KOPT-K1 (cell line): ENCODE data around the gene OLFML3.

Experiments used
- H3K27ac ChIP-seq: fragments of 200-600 bp; sonication (generic); 2 replicates; pipeline ENCODE4 v1.5.1; 2016; ENCODE audit warnings: antibody characterized with exemption, mild to moderate bottlenecking, low read depth, low read length; ENCODE audit not compliant: poor library complexity, severe bottlenecking
- H3K36me3 ChIP-seq: fragments of 200-600 bp; sonication (generic); 2 replicates; pipeline ENCODE4 v1.5.1; 2017; ENCODE audit warnings: antibody characterized with exemption, mild to moderate bottlenecking, low read length, moderate library complexity; ENCODE audit not compliant: insufficient read depth
- H3K9me3 ChIP-seq: fragments of 200-600 bp; sonication (generic); 2 replicates; pipeline ENCODE4 v1.5.1; 2017; ENCODE audit warnings: antibody characterized with exemption, low read length, mild to moderate bottlenecking; ENCODE audit not compliant: insufficient read depth, poor library complexity, severe bottlenecking

The OLFML3 gene

GRCh38 chr1:113975211-113975895 is 3.9 kb upstream of the OLFML3 start:
- H3K27ac ChIP-seq, result no peak overlapping the region
- peaks cover 66% of the 10 kb centered on the region for H3K36me3 ChIP-seq
- H3K9me3 ChIP-seq, result no peaks in the 10 kb centered on the region

GRCh38 chr1:113976609-113977278 is 2.5 kb upstream of the OLFML3 start:
- Histone ChIP-seq H3K27ac (no peak overlapping the region), H3K36me3 (peaks cover 53% of the 10 kb centered on the region), H3K9me3 (no peaks in the 10 kb centered on the region)

- Histone ChIP-seq H3K27ac (no peak overlapping the region), H3K36me3 (peaks cover 41% of the 10 kb centered on the region), H3K9me3 (no peaks in the 10 kb centered on the region)
Measured at GRCh38 chr1:113977906-113978305, 1.4 kb upstream of the OLFML3 start.

GRCh38 chr1:113980110-113980509 is 836 bp downstream of the OLFML3 start:
- peaks cover 20% of the 10 kb centered on the region for H3K36me3 ChIP-seq
- H3K9me3 ChIP-seq, result no peaks in the 10 kb centered on the region
- no peak overlapping the region for H3K27ac ChIP-seq

GRCh38 chr1:113981962-113982931 is 3.0 kb downstream of the OLFML3 start:
- Histone ChIP-seq H3K36me3 (peaks cover 8% of the 10 kb centered on the region; the same call in 1 of the 2 replicates), H3K9me3 (no peaks in the 10 kb centered on the region), H3K27ac (no peak overlapping the region)

- Histone ChIP-seq H3K9me3 (no peaks in the 10 kb centered on the region), H3K36me3 (peaks cover 3% of the 10 kb centered on the region; the same call in 1 of the 2 replicates), H3K27ac (no peak overlapping the region)
Measured at GRCh38 chr1:113982949-113983348, 3.7 kb downstream of the OLFML3 start.

GRCh38 chr1:113983391-113983790 is 4.1 kb downstream of the OLFML3 start:
- Histone ChIP-seq H3K27ac (no peak overlapping the region), H3K9me3 (no peaks in the 10 kb centered on the region), H3K36me3 (no peaks in the 10 kb centered on the region)

GRCh38 chr1:113983826-113984225 is 4.6 kb downstream of the OLFML3 start:
- peaks cover 2% of the 10 kb centered on the region for H3K9me3 ChIP-seq
- no peaks in the 10 kb centered on the region for H3K36me3 ChIP-seq
- no peak overlapping the region for H3K27ac ChIP-seq

GRCh38 chr1:113984710-113985109 is 5.4 kb downstream of the OLFML3 start:
- Histone ChIP-seq H3K9me3 (peaks cover 8% of the 10 kb centered on the region), H3K36me3 (no peaks in the 10 kb centered on the region), H3K27ac (no peak overlapping the region)

GRCh38 chr1:113986802-113987201 is 7.5 kb downstream of the OLFML3 start:
- Histone ChIP-seq H3K27ac (no peak overlapping the region), H3K9me3 (peaks cover 8% of the 10 kb centered on the region), H3K36me3 (no peaks in the 10 kb centered on the region)

GRCh38 chr1:113987259-113987658 is 8.0 kb downstream of the OLFML3 start:
- no peaks in the 10 kb centered on the region for H3K36me3 ChIP-seq
- H3K9me3 ChIP-seq, result peaks cover 8% of the 10 kb centered on the region
- H3K27ac ChIP-seq, result no peak overlapping the region

GRCh38 chr1:113990530-113990929 is 11.3 kb downstream of the OLFML3 start:
- H3K27ac ChIP-seq, result no peak overlapping the region
- H3K36me3 ChIP-seq, result no peaks in the 10 kb centered on the region
- H3K9me3 ChIP-seq, result peaks cover 33% of the 10 kb centered on the region

- peaks cover 36% of the 10 kb centered on the region for H3K9me3 ChIP-seq
Measured at GRCh38 chr1:113990961-113991360, 11.7 kb downstream of the OLFML3 start.

GRCh38 chr1:113991467-113991997 is 12.3 kb downstream of the OLFML3 start:
- Histone ChIP-seq H3K27ac (no peak overlapping the region), H3K36me3 (no peaks in the 10 kb centered on the region), H3K9me3 (peaks cover 36% of the 10 kb centered on the region)

More at GRCh38 chr1:113990961-113991360, 11.7 kb downstream of the OLFML3 start:
- H3K36me3 ChIP-seq, result no peaks in the 10 kb centered on the region
- no peak overlapping the region for H3K27ac ChIP-seq

- no peaks in the 10 kb centered on the region for H3K36me3 ChIP-seq
- H3K9me3 ChIP-seq, result peaks cover 36% of the 10 kb centered on the region
- no peak overlapping the region for H3K27ac ChIP-seq
Measured at GRCh38 chr1:113993072-113993471, 13.8 kb downstream of the OLFML3 start.
